GM12875 (cell line): Measurements from ENCODE around the gene KIAA1549.
"Not testable (repeated sequence)": the region's sequence is repeated elsewhere in the genome, so short reads cannot be mapped to it uniquely, and the experiment has no call there.

ENCODE experiments used
- H3K4me3 ChIP-seq: one replicate; pipeline ENCODE4 v1.5.1; 2011; ENCODE audit warnings: low read depth, low read length, control low read depth
- TF ChIP-seq, protein P1 (sequence below): IDR thresholded peaks from 2 replicates; pipeline ENCODE4 v1.5.1; 2011; ENCODE audit warnings: low read depth, mild to moderate bottlenecking, control low read depth, inconsistent platforms, low read length, moderate library complexity, borderline replicate concordance; ENCODE audit not compliant: insufficient read depth

Gene KIAA1549

DNA sequence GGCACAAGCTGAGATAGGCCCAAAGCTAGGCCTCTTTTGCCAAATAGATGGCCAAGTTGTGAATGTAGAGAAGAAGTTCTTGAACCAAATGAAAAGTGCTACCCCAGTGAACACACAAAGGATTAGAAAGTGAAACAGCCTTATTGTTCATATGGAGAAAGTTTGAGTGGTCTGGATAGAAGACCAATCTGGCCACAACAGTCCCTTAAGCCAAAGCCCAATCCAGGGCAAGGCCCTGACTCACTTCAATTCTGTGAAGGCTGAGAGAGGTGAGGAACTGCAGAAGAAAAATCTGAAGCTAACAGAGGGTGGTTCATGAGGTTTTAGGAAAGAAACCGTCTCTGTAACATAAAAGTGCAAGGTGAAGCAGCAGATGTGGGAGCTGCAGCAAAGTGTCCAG, 164.5 kb downstream of the KIAA1549 start:
- TF ChIP-seq, protein P1, sequence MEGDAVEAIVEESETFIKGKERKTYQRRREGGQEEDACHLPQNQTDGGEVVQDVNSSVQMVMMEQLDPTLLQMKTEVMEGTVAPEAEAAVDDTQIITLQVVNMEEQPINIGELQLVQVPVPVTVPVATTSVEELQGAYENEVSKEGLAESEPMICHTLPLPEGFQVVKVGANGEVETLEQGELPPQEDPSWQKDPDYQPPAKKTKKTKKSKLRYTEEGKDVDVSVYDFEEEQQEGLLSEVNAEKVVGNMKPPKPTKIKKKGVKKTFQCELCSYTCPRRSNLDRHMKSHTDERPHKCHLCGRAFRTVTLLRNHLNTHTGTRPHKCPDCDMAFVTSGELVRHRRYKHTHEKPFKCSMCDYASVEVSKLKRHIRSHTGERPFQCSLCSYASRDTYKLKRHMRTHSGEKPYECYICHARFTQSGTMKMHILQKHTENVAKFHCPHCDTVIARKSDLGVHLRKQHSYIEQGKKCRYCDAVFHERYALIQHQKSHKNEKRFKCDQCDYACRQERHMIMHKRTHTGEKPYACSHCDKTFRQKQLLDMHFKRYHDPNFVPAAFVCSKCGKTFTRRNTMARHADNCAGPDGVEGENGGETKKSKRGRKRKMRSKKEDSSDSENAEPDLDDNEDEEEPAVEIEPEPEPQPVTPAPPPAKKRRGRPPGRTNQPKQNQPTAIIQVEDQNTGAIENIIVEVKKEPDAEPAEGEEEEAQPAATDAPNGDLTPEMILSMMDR = no peak
- no peak overlapping the region for H3K4me3 ChIP-seq

DNA sequence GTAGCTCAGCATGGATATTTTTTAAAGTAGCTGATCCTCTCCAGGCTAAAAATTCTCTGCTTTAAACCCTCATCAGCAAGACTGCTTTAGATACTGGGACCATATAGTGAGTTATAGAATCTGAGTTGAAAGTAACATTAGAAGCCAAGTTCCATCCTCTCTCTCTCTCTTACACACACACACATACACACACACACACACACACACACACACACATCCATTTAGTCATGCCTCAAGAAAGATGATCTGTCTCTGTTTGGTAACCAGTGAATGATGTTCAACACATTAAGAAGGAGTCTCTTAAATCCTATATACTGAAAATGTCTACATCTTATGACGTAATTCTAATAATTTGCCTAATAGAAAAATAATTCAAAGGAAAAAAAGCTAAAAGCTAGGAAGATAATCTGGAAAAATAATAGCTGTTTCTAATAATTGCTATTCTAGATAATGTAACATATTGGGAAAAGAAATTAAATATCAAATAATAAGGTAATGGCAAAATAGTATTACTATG, 166.3 kb downstream of the KIAA1549 start:
- H3K4me3 ChIP-seq = no peak overlapping the region
- TF ChIP-seq, protein P1 = no peak

DNA sequence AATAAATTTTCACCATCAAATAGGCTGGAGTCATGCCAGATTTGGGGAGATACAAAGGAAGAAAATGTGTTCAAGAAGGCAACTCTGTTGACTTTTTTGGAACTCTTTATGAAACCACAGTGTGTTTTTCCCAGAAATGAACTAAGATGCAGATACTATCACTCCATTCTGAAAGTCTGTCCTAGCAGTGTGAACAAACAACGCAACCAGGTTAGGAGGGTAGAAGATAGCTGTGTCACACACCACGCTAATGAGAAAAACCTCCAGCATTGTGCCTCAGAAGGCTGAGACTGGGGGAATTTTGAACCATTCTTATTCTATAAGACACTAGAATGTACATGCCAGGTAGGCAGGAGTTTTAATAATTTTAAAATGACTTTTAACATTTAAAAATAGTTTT, 167.2 kb downstream of the KIAA1549 start:
- H3K4me3 ChIP-seq = no peak overlapping the region

DNA sequence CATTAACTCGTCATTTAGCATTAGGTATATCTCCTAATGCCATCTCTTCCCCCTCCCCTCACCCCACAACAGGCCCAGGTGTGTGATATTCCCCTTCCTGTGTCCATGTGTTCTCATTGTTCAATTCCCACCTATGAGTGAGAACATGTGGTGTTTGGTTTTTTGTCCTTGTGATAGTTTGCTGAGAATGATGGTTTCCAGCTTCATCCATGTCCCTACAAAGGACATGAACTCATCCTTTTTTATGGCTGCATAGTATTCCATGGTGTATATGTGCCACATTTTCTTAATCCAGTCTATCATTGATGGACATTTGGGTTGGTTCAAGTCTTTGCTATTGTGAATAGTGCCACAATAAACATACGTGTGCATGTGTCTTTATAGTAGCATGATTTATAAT, 169.9 kb downstream of the KIAA1549 start:
- H3K4me3 ChIP-seq = not testable (repeated sequence)

More for the DNA sequence above, 167.2 kb downstream of the KIAA1549 start:
- TF ChIP-seq, protein P1 = no peak

DNA sequence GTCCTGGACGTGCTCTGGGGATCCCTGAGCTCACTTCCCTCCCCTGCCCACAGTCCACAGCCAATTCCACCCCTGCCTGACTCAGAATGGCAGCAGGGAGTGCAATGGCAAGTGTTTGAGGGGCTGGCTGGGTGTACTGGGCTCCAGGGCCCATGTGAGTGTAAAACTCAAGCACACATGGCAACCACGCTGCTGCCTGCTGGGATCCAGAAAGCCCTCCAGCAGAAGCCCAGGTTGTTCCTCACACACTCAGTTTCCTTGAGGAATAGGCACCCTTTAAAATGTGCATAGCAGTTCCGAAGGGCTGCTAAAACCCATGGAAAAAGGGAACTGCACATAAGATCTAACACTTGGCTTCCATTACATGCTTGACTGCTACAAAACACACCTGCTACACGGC, 171.8 kb downstream of the KIAA1549 start:
- TF ChIP-seq, protein P1 = no peak
- no peak overlapping the region for H3K4me3 ChIP-seq

DNA sequence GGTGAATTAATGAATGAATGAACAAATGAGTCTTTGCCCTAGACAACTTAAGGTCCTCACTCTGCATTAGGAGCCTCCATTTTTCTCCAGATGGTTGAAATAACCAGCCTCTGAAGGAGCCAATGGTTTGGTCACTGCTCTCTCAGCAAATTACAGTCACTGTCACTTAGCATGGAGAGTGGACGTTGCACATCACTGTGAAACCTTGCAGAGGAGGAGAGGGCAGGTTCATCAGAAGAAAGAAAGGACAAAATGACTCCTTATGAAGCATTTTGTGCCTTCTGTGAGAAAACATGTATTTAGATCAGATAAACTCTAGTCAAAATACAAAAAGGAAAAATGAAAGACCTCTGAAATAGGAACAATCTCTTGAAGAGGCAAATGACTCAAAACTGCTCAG, 176.6 kb downstream of the KIAA1549 start:
- H3K4me3 ChIP-seq = no peak overlapping the region
- TF ChIP-seq, protein P1 = no peak

DNA sequence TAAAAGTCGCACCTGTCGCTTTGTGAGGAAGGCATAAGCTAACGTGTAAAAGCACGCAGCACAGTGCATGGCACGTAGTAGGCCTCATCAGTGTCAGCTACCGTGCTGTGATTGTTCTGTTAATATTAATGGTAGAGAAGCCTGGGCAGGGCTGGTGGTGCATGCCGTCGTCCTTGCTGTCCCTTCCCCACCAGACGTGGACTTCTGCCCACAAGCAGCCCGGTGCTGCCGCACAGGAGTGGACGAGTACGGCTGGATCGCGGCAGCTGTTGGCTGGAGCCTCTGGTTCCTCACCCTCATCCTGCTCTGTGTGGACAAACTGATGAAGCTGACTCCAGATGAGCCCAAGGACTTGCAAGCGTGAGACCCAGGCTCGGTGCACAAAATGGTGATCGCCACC, 178.5 kb downstream of the KIAA1549 start:
- H3K4me3 ChIP-seq = no peak overlapping the region
- TF ChIP-seq, protein P1 = no peak

DNA sequence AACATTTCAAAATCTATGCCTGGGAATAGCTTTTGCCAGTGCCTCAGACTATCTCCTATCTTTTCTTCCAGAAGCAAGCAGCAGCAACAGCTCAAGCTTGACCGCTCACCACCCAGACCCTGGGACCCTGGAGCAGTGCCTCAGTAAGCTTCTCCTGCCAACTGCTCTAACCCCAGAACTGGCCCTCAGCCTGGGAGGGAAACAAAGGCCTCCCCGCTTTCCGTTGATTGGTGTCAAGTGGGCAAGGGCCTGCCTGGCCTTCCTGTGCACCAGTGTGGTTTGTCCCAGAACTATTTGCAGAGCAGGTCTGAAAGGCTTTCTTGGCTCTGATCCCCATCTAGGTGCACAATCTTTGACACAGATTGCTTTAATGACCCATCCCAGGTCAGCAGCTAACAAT, 179.9 kb downstream of the KIAA1549 start:
- TF ChIP-seq, protein P1 = no peak
- H3K4me3 ChIP-seq = no peak overlapping the region
